ENCODE measurements around the gene FAM50B. TPM values are rescaled to one million over a fixed set of nuclear protein-coding genes. Genes with fewer than 3 reads are reported as not detected.

The FAM50B gene
- polyA plus RNA-seq, 1 donor from 2014 or later = 14.0 TPM

Other genes starting within 250 kb of the FAM50B start
- gene PXDC1, start 97.7 kb upstream of the FAM50B start, polyA plus RNA-seq = 9.5 TPM
- not detected for gene FAM217A, start 229.8 kb downstream of the FAM50B start, polyA plus RNA-seq

Measured in IgD-negative memory B cell (primary cell).